HG03025 (cell line): Measurements from ENCODE around the gene ARHGAP5.

Experiments
- ATAC-seq: cut with Tn5 transposase; IDR thresholded peaks from one replicate; pipeline ENCODE4 v1.9.1; 2021; ENCODE audit warnings: mild to moderate bottlenecking, moderate library complexity; ENCODE audit not compliant: unreplicated experiment, low FRiP score

ARHGAP5 gene

GRCh38 chr14:32205554-32205953, 128.4 kb downstream of the ARHGAP5 start:
- ATAC-seq, result no peak

- no peak for ATAC-seq
These were observed 128.9 kb downstream of the ARHGAP5 start for GRCh38 chr14:32205984-32206383.

DNA sequence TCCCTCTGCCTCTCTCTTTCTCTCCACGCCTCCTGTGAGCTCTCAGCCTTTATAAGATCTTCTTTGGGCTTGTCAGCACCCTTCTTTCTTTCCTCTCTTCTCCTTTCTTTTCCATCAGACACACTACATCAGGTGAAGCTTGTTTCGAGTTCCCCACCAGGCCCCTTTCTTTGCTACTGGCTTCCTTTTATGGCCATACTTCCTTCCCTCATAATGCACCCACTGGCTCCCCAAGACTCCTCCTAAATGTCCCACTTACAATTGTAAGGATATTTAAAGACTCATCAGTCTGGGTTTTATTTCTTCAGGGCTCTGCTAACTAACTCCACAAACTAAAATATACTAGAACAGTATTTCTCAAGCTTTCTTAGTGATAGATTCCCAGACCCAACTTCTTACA, 129.4 kb downstream of the ARHGAP5 start:
- ATAC-seq, result no peak

DNA sequence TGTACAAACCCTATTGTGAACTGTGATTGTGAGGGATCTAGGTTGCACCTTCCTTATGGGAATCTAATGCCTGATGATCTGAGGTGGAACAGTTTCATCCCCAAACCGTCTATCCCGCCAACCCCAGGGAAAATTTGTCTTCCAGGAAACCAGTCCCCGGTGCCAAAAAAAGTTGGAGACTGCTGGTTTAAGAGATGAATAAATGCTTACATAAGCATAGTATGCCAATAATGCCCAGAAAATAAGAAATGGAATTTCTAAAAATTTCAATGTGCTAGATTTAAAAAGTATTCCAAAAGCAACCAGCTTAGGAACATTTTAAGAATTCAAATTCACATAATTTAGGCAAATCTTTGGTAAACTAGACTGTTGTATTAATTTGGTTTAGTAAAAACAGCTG, 131.4 kb downstream of the ARHGAP5 start:
- no peak for ATAC-seq
